Stimulated activated CD8-positive, alpha-beta memory T cell treated with anti-CD3 and anti-CD28 coated beads, Interleukin-7, amount 100 ng/mL, for 4 hours (primary cell): ENCODE data around the gene DEAF1.
"Not testable (repeated sequence)": the region's sequence is repeated elsewhere in the genome, so short reads cannot be mapped to it uniquely, and the experiment has no call there.

Experiments used
- DNase-seq, 2 donors: peaks; one replicate each; pipeline ENCODE4 v3.0.0-alpha.2; 2020; ENCODE audit warnings: low read depth in 2 of 2

Gene DEAF1

DNA sequence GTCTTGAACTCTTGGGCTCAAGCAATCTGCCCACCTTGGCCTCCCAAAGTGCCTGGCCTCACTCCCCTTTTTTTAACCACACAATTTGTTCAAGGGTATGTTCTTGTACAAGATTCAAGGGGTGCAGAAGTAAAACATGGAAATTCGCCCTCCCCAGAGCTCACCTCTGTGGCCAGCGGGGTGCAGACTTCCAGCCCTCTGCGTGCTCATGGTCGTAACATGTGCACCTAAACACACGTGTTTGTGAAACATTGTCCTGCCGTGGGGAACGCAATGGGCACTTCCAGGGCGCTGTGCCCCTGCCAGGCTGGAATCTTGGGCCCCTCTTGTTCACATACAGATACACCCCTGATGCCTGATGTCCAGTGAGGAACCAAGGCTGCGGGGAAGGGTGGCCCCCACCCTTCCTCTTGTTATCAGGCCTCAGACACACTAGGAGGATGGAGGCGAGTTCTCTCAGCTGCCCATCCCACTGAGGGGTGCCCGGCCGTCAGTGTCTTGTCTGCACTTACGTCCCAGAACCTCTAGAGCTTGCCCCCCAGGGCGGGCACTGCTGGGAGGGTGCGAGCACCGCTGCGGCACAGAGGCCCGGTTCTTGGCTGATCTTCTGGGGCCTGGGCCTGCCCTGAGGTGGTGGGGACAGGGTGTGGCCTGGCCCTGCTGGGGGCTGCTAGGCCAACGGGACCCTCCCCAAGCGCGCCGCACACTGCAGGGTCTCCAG, 6.9 kb upstream of the DEAF1 start:
- no peak for DNase-seq

DNA sequence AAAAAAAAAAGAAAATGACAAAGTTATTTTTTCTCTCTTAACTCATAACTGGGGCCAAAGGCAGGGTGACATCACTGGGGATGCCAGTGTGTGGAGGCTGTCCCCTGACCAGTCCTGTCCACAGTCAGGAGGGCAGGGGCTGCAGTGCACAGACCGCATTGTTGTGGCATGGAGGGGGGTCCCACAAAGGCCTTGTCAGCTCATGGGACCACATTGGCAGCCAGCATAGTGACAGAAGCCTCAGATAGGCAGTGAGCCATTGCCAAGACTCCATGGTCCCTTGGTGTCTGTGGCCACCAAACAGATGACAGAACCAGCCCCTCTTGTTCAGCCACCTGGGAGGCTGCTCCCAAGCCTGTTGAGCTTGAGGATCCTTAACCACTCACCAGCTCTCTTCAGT, 4.7 kb upstream of the DEAF1 start:
- DNase-seq: no peak

DNA sequence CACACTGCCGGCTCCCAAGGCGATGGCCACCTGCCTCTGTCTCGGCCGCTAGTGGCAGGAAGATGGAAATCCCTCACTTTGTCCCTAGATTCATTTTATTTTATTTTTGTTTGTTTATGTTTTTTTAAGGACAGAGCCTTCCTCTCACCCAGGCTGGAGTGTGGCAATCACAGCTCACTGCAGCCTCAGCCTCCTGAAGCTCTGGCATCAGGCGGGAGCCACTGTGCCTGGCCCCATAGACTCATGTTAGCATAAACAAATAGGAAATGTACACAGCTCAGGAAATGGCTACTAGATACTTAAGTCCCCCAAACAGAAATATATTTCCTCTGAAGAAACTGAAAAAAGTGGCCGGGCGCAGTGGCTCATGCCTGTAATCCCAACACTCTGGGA, 4.1 kb upstream of the DEAF1 start:
- no peak for DNase-seq

DNA sequence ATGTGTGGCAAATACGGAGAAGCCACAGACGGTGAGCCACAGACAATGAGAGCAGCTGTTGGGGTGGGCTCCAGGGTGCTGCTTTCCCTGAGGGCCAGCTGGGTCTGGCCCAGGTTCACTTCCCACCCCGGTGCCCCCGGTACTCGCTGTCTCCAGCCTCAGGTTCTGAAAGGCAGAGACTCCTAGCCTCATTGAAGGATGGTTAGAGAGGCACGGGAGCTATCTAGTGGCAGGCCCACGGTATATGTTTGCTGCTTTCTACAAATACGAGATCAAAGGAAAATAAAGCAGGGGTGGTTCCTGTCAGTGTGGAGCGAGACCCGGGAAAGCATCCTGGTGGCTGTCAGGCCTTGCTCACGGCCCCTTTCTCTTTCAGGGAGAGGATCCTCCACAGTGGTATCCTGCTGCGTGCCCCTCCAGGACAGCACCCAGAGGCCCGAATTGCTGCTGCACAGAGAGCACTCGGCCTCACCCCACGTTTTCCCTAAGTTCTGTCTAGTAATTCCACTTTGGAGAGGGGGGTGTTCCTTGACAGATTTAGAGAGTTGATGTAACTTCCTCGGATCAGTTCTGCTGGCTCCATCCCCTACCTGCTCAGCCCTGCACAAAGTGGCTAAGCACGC, 3.6 kb upstream of the DEAF1 start:
- DNase-seq: no peak

DNA sequence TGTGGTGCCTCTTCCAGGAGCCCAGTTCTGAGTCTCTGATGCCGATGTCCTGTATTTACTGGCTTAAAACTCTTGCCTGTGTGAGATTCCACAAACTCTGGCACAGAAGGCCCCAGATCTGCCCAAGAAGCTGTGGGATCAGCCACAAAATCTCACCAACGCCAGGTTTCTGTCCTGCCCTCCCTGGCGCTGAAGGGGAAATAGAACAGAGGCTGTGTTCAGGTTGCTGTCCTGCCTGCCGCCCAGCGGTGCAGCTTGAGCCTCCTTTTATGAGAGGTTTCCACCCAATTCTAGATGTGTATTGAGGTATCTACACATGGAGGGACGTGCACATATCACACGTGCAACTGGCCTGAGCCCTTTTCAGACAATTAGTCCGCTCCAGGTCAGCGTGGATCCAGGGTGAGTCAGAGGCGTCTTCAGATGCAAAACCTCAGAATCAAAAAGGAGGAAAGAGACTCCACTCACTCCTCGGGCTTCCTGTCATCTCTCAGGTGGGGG, 2.8 kb upstream of the DEAF1 start:
- no peak for DNase-seq

DNA sequence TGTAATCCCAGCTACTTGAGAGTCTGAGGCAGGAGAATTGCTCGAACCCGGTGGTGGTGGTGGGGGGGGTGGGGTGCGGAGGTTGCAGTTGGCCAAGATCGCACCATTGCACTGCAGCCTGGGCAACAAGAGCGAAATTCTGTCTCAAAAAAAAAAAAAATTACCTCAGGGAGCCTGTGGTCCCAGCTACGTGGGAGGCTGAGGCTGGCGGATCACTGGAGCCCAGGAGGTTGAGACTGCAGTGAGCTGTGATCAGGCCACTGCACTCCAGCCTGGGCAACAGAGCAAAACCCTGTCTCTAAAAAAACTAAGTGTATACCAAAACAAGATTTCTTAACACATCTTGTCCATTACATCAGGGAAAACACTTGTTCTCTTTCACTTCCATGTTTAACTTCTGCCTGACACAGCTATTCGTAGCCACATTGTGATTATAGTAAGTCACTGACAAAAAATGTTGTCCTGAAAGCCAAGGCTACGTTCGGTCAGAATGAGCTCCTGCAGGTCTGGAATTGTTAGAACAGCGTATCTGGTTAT, 2.0 kb upstream of the DEAF1 start:
- DNase-seq: no peak

DNA sequence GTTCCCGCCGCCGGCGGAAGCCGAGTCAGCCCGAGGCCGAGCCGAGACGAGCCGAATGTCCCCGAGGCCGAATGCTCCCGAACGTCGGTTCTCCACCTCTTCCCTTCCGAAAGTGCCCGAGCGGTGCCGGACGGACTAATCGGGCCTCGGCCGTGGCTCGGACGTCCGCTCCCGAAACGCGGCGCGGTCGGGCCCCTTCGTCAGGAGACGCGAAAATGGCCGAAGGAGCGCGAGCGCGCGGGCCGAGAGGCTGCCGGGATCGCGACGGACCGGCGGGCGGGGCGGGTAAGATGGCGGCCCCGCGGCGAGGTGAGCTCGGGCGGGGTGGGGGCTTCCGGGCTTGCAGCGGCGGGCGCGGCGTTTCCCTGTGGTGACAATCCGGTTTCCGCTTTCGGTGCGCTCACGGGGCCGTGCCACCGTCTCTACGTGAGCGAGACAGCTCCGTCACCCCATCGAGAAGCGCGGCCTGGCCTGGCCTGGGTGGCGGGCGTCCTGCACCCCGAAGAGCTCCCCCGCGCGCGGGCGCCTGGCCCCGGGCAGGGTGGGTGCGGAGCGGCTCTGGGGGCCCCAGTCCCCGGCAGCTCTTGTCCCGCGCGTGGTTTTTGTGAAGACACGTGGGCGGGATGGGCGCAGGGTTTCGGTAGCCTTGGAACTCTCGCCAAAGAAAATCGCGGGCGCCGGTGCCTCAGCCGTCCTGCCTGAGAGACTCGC, 671 bp upstream of the DEAF1 start, which contains the start of gene TMEM80:
TMEM80 (plus strand) TSS at position 279 of the 711 bp plus-strand sequence; CDS start at position 291, 12 bp downstream.
- DNase-seq: peak; percentile 88 to 92

DNA sequence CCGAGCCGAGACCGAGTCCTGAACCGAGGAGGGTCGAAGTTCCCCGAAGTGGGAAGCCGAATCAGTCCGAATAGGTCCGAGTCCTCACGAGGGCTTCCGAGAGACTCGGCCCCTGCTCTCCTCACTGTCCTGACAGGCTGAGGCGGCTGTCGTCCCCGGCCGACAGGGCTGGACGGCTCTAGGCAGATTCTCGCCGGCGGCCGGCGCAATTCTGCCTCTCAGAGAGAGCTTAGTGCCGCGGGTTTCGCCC, 191 bp upstream of the DEAF1 start:
- DNase-seq: no peak

DNA sequence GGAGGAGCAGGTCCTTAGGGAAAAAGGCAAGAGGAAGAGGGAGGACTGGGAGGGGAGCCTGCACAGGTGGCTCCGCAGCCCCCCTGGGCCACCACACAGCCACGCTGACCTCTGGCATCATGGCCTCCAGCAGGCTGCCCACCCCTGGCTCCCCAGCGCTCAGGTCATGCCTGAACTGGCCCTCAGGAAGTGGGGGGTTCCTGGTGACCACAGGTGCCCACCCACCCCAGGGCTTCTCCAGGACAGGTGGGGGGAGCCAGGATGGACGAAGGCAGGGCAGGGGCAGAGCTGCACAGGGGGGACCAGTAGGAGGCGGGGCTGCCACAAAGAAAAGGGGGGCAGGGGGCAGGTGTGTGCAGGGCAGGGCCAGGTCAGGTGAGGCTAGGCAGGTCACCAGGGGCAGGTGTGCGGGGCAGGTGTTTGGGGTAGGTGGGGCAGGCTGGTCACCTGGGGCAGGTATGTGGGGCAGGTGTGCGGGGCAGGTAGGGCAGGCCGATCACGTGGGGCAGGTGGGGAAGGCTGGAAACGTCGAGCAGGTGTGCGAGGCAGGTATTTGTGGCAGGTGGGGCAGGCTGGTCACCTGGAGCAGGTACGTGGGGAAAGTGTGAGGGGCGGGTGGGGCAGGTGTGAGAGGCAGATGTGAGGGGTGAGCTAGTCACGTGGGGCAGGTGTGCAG, 997 bp downstream of the DEAF1 start:
- no peak for DNase-seq

DNA sequence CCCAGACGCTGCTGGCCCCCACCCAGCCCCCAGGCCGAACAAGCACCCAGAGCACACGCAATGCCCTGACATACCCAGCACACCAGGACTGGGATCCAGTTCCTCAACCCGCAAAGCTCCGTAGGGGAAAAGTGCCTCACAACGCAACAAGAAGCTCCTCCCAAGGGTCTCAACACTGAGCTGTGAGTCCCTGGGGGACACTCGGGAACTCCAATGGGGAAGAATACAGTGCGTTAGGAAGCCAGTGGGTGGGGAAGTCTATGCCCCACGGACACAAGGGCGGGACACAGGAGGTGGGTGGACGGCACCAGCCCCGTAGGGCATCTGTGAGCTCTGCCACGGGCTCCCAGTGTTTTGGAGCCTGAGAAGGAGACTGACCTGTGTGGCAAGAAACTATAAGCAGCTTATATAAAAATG, 1.6 kb downstream of the DEAF1 start:
- no peak for DNase-seq

DNA sequence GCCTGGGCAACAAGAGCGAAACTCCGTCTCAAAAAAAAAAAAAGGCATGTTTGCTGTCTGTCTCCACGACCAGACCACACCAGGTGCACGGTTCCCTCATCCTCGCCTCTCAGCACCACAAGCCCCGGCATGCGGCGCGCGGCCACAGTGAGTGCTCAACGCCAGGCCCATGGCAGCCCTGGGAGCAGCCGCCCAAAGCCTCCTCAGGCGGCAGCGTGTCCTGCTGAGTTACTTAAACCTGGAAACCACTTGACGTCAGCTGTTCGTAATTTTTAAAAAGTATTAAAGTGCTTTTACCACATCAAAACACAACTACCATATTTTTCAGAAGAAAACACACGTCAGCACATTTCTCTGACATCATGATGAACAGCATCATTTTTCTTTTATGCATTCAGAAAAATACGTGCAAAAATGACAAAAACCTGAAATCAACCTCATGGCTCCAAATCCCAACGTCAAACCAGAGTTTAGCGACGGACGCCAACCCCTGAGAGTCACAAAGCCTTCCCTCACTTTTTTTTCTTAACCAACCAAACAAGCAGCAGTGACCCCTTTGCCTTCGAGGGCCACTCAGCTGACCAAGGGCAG, 2.1 kb downstream of the DEAF1 start:
- no peak for DNase-seq

DNA sequence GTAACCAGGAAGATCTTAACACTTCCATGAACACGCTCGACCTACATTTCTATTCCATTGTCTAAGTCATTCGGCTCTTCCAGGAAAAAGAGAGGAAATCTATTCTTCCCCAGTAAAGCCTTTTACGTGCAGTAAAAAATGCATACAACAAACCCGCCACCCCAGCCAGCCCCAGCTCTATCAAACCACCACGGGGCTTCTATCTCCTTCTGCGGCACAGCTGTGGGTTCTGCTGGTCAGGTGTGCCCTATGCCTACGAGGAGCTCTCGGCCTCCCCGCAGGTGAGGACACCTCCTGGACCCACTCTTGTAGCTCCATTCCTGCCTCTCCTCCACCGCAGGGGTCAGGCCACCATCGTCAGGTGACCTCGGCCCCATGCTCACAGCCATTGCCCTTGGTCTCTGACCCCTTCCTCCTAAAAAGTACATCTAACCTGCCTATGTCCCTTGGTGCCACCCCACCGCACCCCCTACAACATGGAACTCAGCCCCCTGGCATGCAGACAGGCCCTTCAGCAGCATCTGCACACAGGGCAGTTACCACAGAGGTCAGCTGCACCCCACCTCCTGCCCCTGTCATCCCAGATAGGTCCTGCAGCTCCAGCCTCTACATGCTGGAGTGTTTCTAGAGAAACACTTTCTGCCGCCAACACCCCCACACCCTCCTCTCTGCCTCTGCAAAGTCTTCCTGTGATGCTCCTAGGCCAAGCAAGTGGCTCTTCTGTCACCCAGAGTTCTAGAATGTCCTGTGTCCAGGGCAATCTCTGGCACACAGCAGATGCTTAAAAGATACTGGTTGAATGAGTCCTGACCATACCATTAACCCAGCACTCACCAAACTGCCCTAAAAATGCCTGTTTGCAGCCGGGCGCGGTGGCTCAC, 3.1 kb downstream of the DEAF1 start:
- DNase-seq: no peak

DNA sequence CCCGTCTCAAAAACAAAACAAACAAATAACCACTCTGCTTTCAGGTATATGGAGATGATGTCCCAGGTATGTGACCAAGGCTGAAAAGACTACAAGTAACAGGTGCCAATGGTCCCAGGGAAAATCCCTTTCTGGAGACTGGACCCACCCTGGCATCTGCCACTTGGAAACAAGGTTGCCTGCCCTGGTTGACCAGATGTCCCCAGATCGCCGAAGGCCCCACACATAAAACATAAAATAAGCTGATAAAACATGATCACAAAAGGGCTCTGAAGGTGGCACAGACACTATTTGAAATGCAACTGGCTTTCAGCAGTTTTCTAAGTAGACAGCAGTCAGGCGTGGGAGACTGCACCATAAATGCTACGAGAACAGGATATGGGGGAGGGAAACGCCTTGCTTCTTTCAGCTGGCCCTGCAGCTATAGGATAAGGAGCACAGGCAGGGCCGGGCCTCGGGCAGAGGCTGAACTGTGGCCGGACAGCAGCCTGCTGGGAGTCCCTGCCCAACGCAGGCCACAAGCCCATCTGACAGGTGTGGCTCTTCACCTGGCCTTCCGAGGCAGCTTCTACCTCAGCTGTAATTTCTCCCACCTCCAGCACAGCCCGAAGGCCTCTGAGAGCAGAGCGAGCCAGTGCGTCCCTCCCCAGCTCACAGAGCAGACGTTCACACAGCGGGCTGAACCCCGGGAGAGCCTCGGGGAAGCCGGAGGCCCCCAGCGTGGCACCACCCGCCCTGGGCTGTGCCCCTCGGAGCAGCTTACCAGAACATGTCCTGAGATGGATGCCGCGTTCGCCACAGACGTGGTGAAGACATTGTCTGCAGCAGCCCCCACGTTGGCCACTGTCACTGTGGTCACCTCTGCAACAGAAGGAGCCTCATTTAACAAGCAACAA, 4.0 kb downstream of the DEAF1 start:
- DNase-seq: no peak

DNA sequence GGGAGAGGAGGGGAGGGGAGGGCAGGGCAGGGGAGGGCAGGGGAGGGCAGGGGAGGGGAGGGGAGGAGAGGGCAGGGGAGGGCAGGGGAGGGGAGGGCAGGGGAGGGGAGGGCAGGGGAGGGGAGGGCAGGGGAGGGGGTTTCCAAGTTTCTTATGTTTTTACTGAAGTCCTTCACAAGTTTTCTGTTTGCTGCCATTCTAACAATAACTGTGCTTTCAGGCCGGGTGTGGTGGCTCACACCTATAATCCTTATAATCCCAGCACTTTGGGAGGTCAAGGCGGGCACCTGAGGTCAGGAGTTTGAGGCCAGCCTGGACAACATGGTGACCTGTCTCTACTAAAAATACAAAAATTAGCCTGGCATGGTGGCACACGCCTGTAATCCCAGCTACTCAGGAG, 4.8 kb downstream of the DEAF1 start:
- DNase-seq: not testable (repeated sequence)

DNA sequence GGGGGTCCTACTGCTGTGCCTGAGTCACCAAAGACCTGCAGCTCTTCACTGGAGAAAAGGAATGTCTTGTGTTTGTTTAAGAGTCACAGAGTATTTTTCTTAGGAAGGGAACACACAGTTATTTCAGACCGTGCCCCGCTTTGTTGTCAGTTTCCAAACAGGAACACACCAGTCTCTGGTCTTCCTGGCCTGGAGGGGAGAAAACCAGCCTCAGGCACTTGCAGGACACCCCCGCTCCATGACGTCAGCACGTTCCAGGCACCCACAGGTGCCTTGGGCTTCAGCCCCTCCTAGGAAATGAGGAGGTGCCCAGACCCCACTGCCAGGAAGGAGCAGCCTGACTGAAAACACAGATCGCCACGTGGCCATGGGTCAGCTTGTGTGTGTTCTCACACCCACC, 5.4 kb downstream of the DEAF1 start:
- no peak for DNase-seq

DNA sequence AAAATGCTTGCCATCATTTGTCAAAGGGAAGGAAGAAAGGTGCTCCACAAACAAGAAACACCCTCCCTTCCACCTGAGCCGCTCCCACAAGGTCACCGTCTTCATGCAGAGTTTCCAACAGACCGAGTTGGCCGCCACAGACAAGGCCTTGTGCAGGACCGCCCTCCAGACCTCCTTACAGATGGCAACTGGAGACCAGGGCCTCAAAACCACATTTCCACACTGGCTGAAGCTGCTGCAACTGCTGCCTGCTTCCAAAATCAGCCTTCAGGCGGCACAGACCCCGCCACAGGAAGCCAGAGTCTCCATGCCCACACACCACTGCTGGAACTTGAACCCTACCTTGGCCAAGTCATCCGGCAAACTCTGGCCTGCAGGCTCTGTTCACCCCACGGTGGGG, 6.3 kb downstream of the DEAF1 start:
- DNase-seq: no peak

DNA sequence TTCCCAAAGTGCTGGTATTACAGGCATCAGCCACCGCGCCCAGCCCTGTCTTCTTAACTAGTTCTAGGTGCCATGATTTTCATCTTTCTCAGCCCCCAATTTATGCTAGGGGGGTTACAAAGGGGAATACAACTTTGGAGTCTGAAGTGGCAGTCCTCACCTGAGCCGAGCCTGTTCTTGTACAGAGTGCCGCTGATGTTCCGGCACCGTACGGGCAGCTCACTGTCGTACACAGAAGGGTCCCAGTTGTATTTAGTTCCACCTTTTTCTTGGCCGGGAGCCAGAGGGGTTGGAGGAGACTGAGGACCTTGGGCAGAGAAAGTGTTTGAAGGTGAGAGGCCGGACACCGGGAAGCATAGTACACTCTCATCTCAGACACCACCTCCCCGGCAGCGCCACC, 7.3 kb downstream of the DEAF1 start:
- DNase-seq: no peak

DNA sequence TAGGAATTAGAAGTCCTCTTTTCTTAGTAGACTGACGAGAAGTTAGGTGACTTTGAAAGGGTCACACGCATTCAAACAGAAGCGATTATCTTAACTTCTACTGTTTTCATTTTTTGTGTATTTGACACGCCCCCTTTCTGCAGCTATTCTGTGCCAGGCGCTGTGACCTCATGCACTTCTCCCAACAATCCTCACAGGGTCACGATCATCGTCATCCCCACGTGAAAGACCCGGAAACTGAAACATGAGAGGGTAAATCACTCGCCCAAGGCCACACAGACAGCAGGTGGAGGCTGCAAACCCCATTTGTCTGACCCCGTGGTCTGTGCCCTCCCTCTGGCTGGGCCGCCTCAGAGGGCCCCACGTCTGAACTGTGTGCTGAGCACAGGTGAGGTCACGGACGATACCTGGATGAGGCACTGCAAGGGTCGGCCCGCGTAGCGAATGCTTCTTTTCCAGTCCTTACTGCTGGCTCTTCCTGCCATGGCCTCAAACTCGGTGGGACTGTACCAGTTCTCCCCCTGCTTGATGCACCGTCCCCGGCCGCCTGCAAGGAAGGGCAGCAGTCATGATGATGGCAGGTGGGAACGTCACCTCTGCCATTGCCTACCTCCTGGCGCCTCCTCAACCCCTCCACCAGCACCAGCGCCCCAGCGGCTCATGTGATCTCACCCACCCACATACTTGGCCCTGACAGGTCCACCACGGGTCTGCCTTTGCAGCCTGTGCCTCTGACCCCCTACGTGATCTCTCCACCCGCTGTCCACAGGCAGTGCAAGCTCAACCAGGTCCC, 8.4 kb downstream of the DEAF1 start:
- DNase-seq: no peak

DNA sequence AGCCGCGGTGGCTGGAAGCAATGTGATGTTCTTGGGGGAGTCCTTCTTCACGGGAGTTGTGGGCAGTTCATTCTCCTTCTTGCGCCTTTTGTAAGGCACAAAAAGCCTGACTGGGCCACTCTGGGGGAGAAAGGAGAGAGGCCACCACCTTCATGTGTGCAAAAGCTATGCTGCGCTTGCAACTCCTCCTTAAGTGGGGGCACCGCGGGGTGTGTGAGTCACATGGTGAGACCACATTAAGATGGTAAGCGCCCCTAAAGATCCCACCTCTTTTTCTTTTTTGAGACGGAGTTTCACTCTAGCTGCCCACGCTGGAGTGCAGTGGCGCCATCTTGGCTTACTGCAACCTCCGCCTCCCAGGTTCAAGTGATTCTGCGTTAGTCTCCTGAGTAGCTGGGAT, 14.1 kb downstream of the DEAF1 start:
- peak; percentile 12 to 35 for DNase-seq
